Measurements from ENCODE around the gene PCDHA1.
"Not testable (repeated sequence)": the region's sequence is repeated elsewhere in the genome, so short reads cannot be mapped to it uniquely, and the experiment has no call there.

Gene PCDHA1

DNA sequence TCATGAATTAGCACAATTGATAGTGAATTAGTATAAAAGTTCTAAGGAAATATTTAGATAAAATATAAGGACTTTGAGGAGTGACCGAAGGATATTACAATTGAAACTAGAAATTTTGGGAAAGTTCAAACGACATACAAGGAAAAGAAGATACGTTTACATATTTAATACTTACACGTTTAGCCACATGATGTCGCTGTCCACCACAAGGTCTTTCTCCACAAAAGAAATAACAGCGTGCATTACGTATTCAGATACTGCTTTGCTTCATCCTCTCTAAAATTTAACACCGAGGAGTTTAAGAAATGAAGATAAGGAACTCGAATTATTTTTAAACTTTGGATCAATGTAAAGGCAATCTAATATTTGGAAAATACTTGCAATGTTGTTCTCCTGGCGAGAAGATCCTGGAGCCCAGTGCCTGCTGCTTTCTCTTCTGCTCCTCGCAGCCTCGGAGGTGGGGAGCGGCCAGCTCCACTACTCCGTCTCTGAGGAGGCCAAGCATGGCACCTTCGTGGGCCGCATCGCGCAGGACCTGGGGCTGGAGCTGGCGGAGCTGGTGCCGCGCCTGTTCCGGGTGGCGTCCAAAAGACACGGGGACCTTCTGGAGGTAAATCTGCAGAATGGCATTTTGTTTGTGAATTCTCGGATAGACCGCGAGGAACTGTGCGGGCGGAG is 15.0 kb downstream of the PCDHA1 start, which contains the start of gene PCDHA3:
TSS of gene PCDHA3 (plus strand) at position 242 of the 678 bp plus-strand sequence.
- Histone ChIP-seq H3F3A (ENCODE audit: insufficient read depth) (no peaks in the 10 kb centered on the region), H3K9ac (ENCODE audit: low read length) (no peak within 1 kb of the TSS), H3K9me3 (ENCODE audit: insufficient read depth, low read length) (no peaks in the 10 kb centered on the region), H3K27ac (ENCODE audit: low read depth, low read length) (no peak within 1 kb of the TSS), H3K79me2 (ENCODE audit: insufficient read depth, low read length) (no peaks in the 10 kb centered on the region), H3K9me2 (replicated peaks; ENCODE audit: insufficient read depth, low read length) (no peaks in the 10 kb centered on the region), H3K4me3 (ENCODE audit: insufficient read depth, low read length, poor library complexity, severe bottlenecking) (no peak within 1 kb of the TSS), H4K20me1 (ENCODE audit: low read depth, low read length) (no peaks in the 10 kb centered on the region), H3K4me2 (ENCODE audit: low read depth, low read length, poor library complexity, severe bottlenecking) (no peak within 1 kb of the TSS), H2AFZ (ENCODE audit: low read depth, low read length, severe bottlenecking) (no peak within 1 kb of the TSS), H3K27me3 (ENCODE audit: low read length) (no peaks in the 10 kb centered on the region), H3K36me3 (ENCODE audit: low read length) (no peaks in the 10 kb centered on the region)
- TF ChIP-seq CTCF (IDR thresholded peaks at IDR 0.05; ENCODE audit: insufficient read depth, low read length, poor library complexity, severe bottlenecking) = no peak
- TF ChIP-seq EZH2phosphoT487 (conservative IDR thresholded peaks at IDR 0.05; ENCODE audit: low read length) = no peak

GRCh38 chr5:140801494-140801841 is 15.5 kb downstream of the PCDHA1 start:
- TF ChIP-seq CTCF (IDR thresholded peaks at IDR 0.05; ENCODE audit: insufficient read depth, low read length, poor library complexity, severe bottlenecking) = no peak
- TF ChIP-seq EZH2phosphoT487 (conservative IDR thresholded peaks at IDR 0.05; ENCODE audit: low read length) = no peak
- Histone ChIP-seq H3K4me3 (ENCODE audit: insufficient read depth, low read length, poor library complexity, severe bottlenecking) (no peak overlapping the region), H3K27ac (ENCODE audit: low read depth, low read length) (no peak overlapping the region)

DNA sequence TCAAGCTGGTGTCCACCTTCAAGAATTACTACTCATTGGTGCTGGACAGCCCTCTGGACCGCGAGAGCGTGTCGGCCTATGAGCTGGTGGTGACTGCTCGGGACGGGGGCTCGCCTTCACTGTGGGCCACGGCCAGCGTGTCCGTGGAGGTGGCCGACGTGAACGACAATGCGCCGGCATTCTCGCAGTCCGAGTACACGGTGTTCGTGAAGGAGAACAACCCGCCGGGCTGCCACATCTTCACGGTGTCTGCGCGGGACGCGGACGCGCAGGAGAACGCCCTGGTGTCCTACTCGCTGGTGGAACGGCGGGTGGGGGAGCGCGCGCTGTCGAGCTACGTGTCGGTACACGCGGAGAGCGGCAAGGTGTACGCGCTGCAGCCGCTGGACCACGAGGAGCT is 16.4 kb downstream of the PCDHA1 start:
- H3K9me3 ChIP-seq (ENCODE audit: insufficient read depth, low read length); H3K27me3 ChIP-seq (ENCODE audit: low read length); H3K4me2 ChIP-seq (ENCODE audit: low read depth, low read length, poor library complexity, severe bottlenecking); H3K9ac ChIP-seq (ENCODE audit: low read length); H2AFZ ChIP-seq (ENCODE audit: low read depth, low read length, severe bottlenecking); H3K27ac ChIP-seq (ENCODE audit: low read depth, low read length); H3K79me2 ChIP-seq (ENCODE audit: insufficient read depth, low read length); H4K20me1 ChIP-seq (ENCODE audit: low read depth, low read length); H3K36me3 ChIP-seq (ENCODE audit: low read length); H3K9me2 ChIP-seq (replicated peaks; ENCODE audit: insufficient read depth, low read length); H3K4me3 ChIP-seq (ENCODE audit: insufficient read depth, low read length, poor library complexity, severe bottlenecking); H3F3A ChIP-seq (ENCODE audit: insufficient read depth): not testable (repeated sequence)

More at GRCh38 chr5:140801494-140801841, 15.5 kb downstream of the PCDHA1 start:
- Histone ChIP-seq H3K9me3 (ENCODE audit: insufficient read depth, low read length) (no peaks in the 10 kb centered on the region), H3K4me2 (ENCODE audit: low read depth, low read length, poor library complexity, severe bottlenecking) (no peak overlapping the region), H3K9ac (ENCODE audit: low read length) (no peak overlapping the region), H3F3A (ENCODE audit: insufficient read depth) (no peaks in the 10 kb centered on the region), H2AFZ (ENCODE audit: low read depth, low read length, severe bottlenecking) (no peak overlapping the region), H3K9me2 (replicated peaks; ENCODE audit: insufficient read depth, low read length) (no peaks in the 10 kb centered on the region), H3K79me2 (ENCODE audit: insufficient read depth, low read length) (no peaks in the 10 kb centered on the region), H4K20me1 (ENCODE audit: low read depth, low read length) (no peaks in the 10 kb centered on the region), H3K27me3 (ENCODE audit: low read length) (no peaks in the 10 kb centered on the region), H3K36me3 (ENCODE audit: low read length) (no peaks in the 10 kb centered on the region)

- Histone ChIP-seq H3F3A (ENCODE audit: insufficient read depth) (no peaks in the 10 kb centered on the region), H3K79me2 (ENCODE audit: insufficient read depth, low read length) (no peaks in the 10 kb centered on the region), H3K9ac (ENCODE audit: low read length) (no peak overlapping the region), H3K27ac (ENCODE audit: low read depth, low read length) (no peak overlapping the region), H2AFZ (ENCODE audit: low read depth, low read length, severe bottlenecking) (no peak overlapping the region), H3K9me3 (ENCODE audit: insufficient read depth, low read length) (no peaks in the 10 kb centered on the region), H3K27me3 (ENCODE audit: low read length) (no peaks in the 10 kb centered on the region), H4K20me1 (ENCODE audit: low read depth, low read length) (no peaks in the 10 kb centered on the region), H3K4me2 (ENCODE audit: low read depth, low read length, poor library complexity, severe bottlenecking) (no peak overlapping the region), H3K9me2 (replicated peaks; ENCODE audit: insufficient read depth, low read length) (no peaks in the 10 kb centered on the region), H3K4me3 (ENCODE audit: insufficient read depth, low read length, poor library complexity, severe bottlenecking) (no peak overlapping the region), H3K36me3 (ENCODE audit: low read length) (no peaks in the 10 kb centered on the region)
- no peak for TF ChIP-seq EZH2phosphoT487 (conservative IDR thresholded peaks at IDR 0.05; ENCODE audit: low read length)
- TF ChIP-seq CTCF (IDR thresholded peaks at IDR 0.05; ENCODE audit: insufficient read depth, low read length, poor library complexity, severe bottlenecking) = no peak
These were observed 16.9 kb downstream of the PCDHA1 start for GRCh38 chr5:140802781-140803271.
